NAMALWA (cell line): ENCODE results near the gene ZNF296.
"Not testable (repeated sequence)": the region's sequence is repeated elsewhere in the genome, so short reads cannot be mapped to it uniquely, and the experiment has no call there.

Experiments
- DNase-seq: peaks from one replicate; pipeline ENCODE4 v3.0.0-alpha.2; 2015; ENCODE audit warnings: low spot score

The ZNF296 gene

DNA sequence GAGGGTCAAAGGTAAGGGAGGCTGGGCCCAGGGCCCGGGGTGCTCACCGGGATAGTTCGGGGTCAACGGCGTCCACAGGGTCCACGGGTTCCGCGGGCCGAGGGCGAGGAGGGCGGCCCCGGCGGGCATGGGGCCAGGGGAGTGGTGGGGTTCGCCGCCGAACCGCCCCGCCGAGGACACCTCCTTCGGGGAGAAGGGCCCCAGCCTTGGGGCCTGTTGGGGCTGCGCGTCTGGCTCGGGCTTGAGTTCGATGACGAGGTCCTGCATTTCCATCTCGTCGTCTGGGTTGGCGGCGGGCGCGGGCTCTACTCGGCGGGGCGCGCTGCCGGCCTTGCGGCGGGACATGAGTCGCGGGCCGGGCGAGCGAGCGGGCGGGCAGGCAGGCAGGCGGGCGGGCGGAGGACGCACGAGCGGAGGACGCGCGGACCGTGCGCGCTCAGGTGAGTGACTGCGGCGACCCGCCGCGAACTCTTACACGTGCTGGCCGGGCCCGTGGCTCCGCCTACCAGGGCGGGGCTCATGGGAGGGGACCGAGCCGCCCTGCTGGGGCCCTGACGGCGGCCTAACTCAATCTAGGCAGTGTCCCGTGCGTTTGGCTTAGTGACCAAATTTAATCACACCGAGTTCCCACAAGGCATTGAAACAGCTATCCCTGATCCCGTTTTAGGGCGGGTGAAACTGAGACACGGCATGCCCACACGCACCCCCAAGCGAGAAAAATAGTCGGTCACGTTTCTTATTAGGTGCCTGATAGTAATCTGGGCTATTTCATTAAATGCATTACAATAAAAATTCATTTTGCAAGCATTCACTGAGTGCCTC is at the start of gene ZNF296:
TSS of gene ZNF296 (minus strand) at position 450 of the 822 bp plus-strand sequence. CDS start at position 345, 105 bp downstream.
- peak; percentile 91 for DNase-seq

DNA sequence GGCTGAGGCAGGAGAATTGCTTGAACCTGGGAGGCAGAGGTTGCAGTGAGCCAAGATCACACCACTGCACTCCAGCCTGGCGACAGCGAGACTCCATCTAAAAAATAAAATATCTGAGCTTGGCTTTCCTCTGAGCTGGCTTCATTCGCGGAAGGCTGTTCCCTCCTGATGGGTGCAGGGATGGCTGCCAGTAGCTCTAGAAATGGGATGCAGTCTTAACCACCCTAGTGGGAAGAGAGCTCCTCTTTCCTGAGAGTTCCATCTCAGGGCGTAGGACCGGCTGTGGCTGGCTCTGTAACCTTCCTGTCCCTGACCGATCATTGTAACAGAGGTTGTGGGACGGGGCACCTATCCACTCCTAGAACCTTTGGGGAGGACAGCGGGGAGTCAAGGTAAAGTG is 49.1 kb upstream of the ZNF296 start:
- DNase-seq: no peak

GRCh38 chr19:45124021-45124420 is 47.7 kb upstream of the ZNF296 start:
- no peak for DNase-seq

- no peak for DNase-seq
Measured at GRCh38 chr19:45123440-45123850, 47.2 kb upstream of the ZNF296 start.

DNA sequence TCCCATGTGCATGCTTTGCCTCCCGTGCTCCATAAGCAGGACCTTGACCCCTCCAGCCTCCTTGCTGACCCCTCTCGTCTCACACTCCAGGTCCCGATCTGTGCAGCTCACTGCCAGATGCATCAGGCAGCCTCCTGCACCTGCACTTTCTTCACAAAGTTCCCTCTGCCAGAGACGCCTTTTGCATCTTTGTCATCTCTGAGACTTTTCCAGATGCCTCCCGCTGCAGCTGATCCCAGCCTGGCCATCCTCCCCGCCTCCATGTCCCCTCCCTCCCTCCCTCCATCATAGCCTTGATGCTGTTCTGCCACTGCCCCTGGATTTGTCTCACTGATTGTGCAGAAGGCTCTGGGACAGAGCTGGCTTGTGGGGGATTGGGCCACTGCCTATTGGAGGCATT is 46.6 kb upstream of the ZNF296 start:
- no peak for DNase-seq

- no peak for DNase-seq
Measured at GRCh38 chr19:45121827-45122345, 45.6 kb upstream of the ZNF296 start.

- DNase-seq: no peak
Measured at GRCh38 chr19:45119582-45119981, 43.3 kb upstream of the ZNF296 start.

- DNase-seq: peak; percentile 90
Measured at GRCh38 chr19:45118591-45119355, 42.5 kb upstream of the ZNF296 start.

DNA sequence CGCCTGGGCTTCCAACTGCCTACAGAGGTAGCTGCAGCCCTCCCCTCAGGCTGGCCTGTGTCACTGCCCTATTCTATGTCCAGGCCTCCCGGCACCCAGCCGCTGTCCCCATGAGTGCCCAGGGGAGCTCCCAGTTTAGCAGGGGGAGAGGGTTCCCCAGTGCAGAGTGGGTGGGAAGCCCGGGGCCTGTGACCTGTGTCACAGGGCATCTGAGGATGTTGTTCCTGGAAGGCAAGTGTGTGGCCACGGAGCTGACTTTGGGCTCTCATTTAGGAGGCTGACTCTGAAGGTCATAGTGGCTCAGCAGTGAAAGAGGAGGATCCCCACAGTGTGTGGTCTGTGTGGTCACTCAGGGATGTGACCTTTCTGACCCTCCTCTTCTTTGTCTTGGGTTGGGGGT is 41.8 kb upstream of the ZNF296 start:
- no peak for DNase-seq

GRCh38 chr19:45117671-45118070 is 41.4 kb upstream of the ZNF296 start:
- DNase-seq: peak; percentile 22

DNA sequence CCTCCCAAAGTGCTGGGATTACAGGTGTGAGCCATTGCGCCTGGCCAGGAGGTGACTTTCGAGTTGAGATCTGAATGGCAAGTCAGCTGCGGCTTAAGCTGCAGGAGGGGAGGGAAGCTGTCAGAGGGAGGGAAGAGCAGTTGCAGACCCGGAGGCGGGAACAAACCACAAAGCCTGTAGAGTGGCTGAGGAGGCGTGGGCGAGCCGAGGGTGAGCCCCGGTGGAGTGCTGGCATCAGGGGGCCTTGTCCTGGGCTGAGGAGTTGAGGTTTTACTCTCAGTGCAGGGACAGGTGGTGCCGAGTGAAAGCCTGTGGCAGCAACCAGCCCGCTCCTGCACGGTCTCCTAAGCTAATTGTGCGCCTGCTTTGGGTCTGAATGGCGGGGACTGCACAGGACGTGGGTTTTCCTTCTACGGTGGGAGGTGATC is 40.9 kb upstream of the ZNF296 start:
- peak; percentile 58 for DNase-seq

DNA sequence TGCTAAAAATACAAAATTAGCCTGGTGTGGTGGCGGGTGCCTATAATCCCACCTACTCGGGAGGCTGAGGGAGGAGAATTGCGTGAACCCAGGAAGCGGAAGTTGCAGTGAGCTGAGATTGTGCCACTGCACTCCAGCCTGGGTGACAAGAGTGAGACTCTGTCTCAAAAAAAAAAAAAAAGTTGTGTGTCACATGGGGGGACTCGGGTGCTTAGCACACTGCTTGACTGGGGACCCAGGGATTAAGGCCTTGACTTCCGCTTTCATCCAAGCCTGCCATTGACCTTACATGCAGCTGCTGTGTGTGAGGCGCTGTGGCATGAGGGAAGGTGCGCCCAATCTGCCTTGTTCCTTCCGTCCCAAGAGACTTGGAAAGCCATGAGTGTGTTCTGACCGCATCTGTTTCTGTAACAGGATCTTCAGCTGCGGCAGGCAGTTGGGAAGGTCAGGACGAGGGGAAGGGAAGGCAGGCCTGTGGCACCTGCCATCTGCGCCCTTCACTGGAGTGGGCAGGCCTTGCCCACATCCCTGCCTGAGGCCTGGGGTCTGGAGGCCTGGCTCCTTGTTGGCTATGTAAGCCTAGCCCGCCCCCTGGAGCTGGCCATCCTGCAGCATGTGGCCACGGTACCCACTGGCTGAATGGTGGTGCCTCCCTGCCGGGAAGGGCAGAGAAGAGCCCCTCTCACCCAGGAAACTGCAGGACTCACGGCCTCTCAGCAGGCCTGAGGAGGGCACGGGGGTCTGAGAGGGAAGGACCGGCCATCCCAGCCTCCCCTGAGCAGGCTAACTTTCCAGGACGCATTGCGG is 39.7 kb upstream of the ZNF296 start:
- DNase-seq: peak; percentile 44

DNA sequence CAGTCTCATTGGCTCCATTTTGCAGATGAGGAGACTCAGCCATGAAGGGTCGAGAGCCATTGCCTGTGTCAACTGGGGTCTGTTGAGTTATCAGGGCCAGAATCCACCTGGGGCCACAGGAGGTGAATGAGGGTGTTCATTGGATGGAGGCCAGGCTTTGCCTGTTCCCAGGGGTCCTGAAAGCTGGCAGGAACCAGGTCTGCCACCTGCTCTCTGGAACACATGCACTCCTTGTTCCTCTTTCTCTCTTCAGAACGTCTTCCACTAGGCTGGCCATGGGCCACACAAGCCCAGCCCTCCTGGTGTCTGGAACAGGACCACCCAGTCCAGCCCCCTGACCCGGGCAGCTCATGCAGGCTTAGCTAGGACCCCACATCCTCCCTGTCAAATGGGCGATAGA is 37.8 kb upstream of the ZNF296 start:
- peak; percentile 30 for DNase-seq

DNA sequence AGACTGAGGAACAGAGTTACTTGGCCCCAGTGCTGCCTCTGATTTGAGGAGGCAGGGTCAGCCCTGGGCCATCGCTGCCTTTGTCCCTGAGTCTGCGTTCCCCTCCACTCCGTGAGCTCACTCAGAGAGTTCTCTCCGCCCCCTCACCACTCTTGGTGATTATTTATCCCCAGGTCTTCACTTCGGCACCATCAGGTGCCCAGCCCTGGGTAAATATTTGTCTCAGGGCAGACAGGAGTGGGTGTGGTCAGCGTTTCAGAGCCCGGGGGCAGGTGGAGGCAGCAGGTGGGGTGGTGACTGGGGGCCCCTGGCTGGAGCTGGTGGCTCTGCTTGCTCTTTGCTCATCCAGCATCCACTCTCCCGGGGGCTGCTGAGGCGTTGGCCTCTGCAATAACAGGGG is 37.4 kb upstream of the ZNF296 start:
- DNase-seq: no peak

DNA sequence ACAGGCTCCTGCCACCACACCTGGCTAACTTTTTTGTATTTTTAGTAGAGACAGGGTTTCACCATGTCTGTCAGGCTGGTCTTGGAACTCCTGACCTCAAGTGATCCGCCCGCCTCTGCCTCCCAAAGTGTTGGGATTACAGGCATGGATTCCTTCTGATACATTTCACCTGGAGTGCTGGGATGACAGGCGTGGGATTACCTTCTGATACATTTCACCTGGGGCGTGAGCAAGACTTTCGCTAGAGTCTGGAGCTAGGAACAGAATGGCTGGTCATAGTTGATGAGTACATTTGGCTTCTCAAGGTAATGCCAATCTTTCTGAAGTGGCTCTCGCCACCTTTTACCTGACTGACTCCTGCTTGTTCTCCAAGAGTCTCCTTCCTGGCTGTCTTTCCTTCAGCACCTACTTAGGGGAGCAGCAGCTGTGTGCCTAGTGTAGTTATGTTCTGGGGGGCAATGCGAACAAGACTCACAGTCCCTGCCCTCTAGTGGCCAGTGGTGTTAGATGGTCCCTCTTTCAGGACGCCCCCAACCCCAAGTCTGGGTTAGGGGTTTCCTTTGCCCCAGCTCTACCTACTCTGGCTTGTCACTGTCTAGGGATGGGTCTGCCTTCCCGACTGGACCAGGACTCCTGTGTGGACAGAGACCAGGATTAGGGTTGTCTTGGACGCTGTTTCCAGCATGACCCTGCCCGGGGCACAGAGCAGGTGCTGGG is 36.0 kb upstream of the ZNF296 start:
- no peak for DNase-seq

DNA sequence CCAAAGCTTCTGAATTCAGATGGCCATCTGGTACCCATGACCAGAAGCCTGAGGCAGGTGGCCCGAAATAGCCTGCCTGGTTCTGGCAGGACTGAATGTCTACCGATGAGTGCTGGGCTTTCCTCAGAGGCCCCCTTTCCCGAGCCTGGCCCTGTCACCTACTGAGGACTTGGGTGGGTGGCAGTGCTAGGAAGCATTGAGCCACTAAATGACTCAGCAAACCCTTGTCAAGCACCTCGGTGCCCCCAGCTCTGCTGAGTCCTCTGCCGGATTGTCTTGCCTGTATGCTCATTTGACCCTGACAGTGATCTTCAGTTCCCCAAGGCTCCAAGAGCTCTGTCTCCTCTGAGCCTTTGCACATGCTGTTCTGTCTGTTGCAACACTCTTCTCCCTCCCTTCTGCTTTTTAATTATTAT is 34.6 kb upstream of the ZNF296 start:
- DNase-seq: no peak

- no peak for DNase-seq
Measured at GRCh38 chr19:45107621-45108150, 31.4 kb upstream of the ZNF296 start.

DNA sequence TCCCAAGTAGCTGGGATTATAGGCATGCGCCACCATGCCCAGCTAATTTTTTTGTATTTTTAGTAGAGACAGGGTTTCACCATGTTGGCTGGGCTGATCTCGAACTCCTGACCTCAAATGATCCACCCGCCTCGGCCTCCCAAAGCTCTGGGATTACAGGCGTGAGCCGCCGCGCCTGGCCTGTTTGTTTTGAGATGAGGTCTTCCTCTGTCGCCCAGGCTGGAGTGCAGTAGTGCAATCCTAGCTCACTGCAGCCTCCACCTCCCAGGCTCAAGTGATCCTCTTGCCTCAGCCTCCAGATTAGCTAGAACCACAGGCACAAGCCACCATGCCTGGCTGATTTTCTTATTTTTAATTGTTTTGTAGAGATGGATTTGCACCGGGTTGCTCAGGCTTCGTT is 30.1 kb upstream of the ZNF296 start:
- DNase-seq: not testable (repeated sequence)

DNA sequence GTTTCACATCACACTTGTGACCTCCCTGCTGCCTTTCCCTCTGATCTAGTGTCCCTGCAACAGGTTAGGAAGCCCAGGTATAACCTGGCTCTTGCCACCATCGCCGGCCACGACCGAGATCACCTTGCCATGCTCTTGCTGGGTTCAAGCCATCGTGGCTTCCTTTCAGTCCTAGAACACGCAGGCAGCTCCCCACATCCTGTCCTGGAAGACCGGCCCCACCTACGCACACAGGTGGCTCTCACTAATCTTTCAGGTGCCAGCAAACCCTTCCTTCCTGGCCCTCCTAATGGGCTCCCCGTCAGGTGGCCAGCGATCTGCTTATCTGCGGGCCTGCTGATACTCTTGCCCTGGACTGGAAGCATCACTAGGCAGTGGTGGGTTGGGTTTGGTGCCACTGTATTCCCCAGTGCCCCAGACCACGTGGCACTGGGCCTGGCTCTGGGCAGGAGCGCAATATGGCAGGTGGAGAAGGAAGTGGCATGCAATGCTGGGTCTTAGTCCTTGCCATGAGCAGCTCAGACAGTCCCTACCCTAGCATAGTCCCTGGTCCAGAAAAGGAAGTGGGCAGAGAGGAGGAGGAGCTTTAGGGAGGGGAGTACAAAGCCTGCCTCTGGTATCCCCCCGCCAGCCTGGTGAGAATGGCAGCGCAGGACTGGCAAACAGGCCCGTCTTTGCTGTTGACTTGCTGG is 28.5 kb upstream of the ZNF296 start:
- no peak for DNase-seq

GRCh38 chr19:45103508-45104319 is 27.4 kb upstream of the ZNF296 start:
- DNase-seq: peak; percentile 22
